ENCODE data around the gene CST9. TPM values are rescaled to one million over a fixed set of nuclear protein-coding genes. Genes with fewer than 3 reads are reported as not detected.

The CST9 gene
- total RNA-seq, 1 experiment from 2014 or later, result not detected

- Histone ChIP-seq H3K27me3 (ENCODE audit: control insufficient read depth, insufficient read depth, low read length) (peaks cover 4% of the 10 kb centered on the region; the same call in 1 of the 2 replicates), H3K4me3 (ENCODE audit: insufficient read depth, low read depth, low read length) (no peak overlapping the region), H3K36me3 (replicated peaks; ENCODE audit: control insufficient read depth, insufficient read depth, low read length) (no peaks in the 10 kb centered on the region; the same call in 1 of the 2 replicates)
- no peak for DNase-seq
Observed at GRCh38 chr20:23632711-23633573, 27.2 kb upstream of the CST9 start.

- H3K4me3 ChIP-seq (ENCODE audit: insufficient read depth, low read depth, low read length), result no peak overlapping the region
Observed at GRCh38 chr20:23631981-23632710, 26.4 kb upstream of the CST9 start.

GRCh38 chr20:23631226-23631822 is 25.6 kb upstream of the CST9 start:
- no peak overlapping the region for H3K4me3 ChIP-seq (ENCODE audit: insufficient read depth, low read depth, low read length)
- H3K27me3 ChIP-seq (ENCODE audit: control insufficient read depth, insufficient read depth, low read length), result peaks cover 2% of the 10 kb centered on the region; the same call in 1 of the 2 replicates
- no peaks in the 10 kb centered on the region; the same call in 1 of the 2 replicates for H3K36me3 ChIP-seq (replicated peaks; ENCODE audit: control insufficient read depth, insufficient read depth, low read length)
- no peak for DNase-seq

More at GRCh38 chr20:23631981-23632710, 26.4 kb upstream of the CST9 start:
- DNase-seq, result no peak
- Histone ChIP-seq H3K36me3 (replicated peaks; ENCODE audit: control insufficient read depth, insufficient read depth, low read length) (no peaks in the 10 kb centered on the region; the same call in 1 of the 2 replicates), H3K27me3 (ENCODE audit: control insufficient read depth, insufficient read depth, low read length) (peaks cover 4% of the 10 kb centered on the region; the same call in 1 of the 2 replicates)

GRCh38 chr20:23630392-23630849 is 24.7 kb upstream of the CST9 start:
- no peaks in the 10 kb centered on the region for H3K27me3 ChIP-seq (ENCODE audit: control insufficient read depth, insufficient read depth, low read length)
- no peak overlapping the region for H3K4me3 ChIP-seq (ENCODE audit: insufficient read depth, low read depth, low read length)
- H3K36me3 ChIP-seq (replicated peaks; ENCODE audit: control insufficient read depth, insufficient read depth, low read length), result no peaks in the 10 kb centered on the region; the same call in 1 of the 2 replicates
- DNase-seq, result no peak

- no peaks in the 10 kb centered on the region; the same call in 1 of the 2 replicates for H3K36me3 ChIP-seq (replicated peaks; ENCODE audit: control insufficient read depth, insufficient read depth, low read length)
- H3K4me3 ChIP-seq (ENCODE audit: insufficient read depth, low read depth, low read length), result no peak overlapping the region
- DNase-seq, result no peak
Observed at GRCh38 chr20:23629542-23630391, 24.1 kb upstream of the CST9 start.

GRCh38 chr20:23629017-23629541 is 23.4 kb upstream of the CST9 start:
- Histone ChIP-seq H3K27me3 (ENCODE audit: control insufficient read depth, insufficient read depth, low read length) (no peaks in the 10 kb centered on the region), H3K4me3 (ENCODE audit: insufficient read depth, low read depth, low read length) (no peak overlapping the region), H3K36me3 (replicated peaks; ENCODE audit: control insufficient read depth, insufficient read depth, low read length) (no peaks in the 10 kb centered on the region; the same call in 1 of the 2 replicates)
- no peak for DNase-seq

More at GRCh38 chr20:23629542-23630391, 24.1 kb upstream of the CST9 start:
- no peaks in the 10 kb centered on the region for H3K27me3 ChIP-seq (ENCODE audit: control insufficient read depth, insufficient read depth, low read length)

- H3K36me3 ChIP-seq (replicated peaks; ENCODE audit: control insufficient read depth, insufficient read depth, low read length), result no peaks in the 10 kb centered on the region; the same call in 1 of the 2 replicates
- H3K4me3 ChIP-seq (ENCODE audit: insufficient read depth, low read depth, low read length), result no peak overlapping the region
- no peak for DNase-seq
- no peaks in the 10 kb centered on the region for H3K27me3 ChIP-seq (ENCODE audit: control insufficient read depth, insufficient read depth, low read length)
Observed at GRCh38 chr20:23628402-23629016, 22.8 kb upstream of the CST9 start.

- Histone ChIP-seq H3K27me3 (ENCODE audit: control insufficient read depth, insufficient read depth, low read length) (no peaks in the 10 kb centered on the region), H3K36me3 (replicated peaks; ENCODE audit: control insufficient read depth, insufficient read depth, low read length) (no peaks in the 10 kb centered on the region), H3K4me3 (ENCODE audit: insufficient read depth, low read depth, low read length) (no peak overlapping the region)
- no peak for DNase-seq
Observed at GRCh38 chr20:23627501-23627900, 21.8 kb upstream of the CST9 start.

GRCh38 chr20:23626040-23626620 is 20.4 kb upstream of the CST9 start:
- Histone ChIP-seq H3K27me3 (ENCODE audit: control insufficient read depth, insufficient read depth, low read length) (no peaks in the 10 kb centered on the region), H3K36me3 (replicated peaks; ENCODE audit: control insufficient read depth, insufficient read depth, low read length) (no peaks in the 10 kb centered on the region), H3K4me3 (ENCODE audit: insufficient read depth, low read depth, low read length) (no peak overlapping the region)
- no peak for DNase-seq

- Histone ChIP-seq H3K4me3 (ENCODE audit: insufficient read depth, low read depth, low read length) (no peak overlapping the region), H3K27me3 (ENCODE audit: control insufficient read depth, insufficient read depth, low read length) (no peaks in the 10 kb centered on the region), H3K36me3 (replicated peaks; ENCODE audit: control insufficient read depth, insufficient read depth, low read length) (no peaks in the 10 kb centered on the region)
- no peak for DNase-seq
Observed at GRCh38 chr20:23625236-23625964, 19.7 kb upstream of the CST9 start.

- Histone ChIP-seq H3K36me3 (replicated peaks; ENCODE audit: control insufficient read depth, insufficient read depth, low read length) (no peaks in the 10 kb centered on the region), H3K4me3 (ENCODE audit: insufficient read depth, low read depth, low read length) (no peak overlapping the region), H3K27me3 (ENCODE audit: control insufficient read depth, insufficient read depth, low read length) (no peaks in the 10 kb centered on the region)
- DNase-seq, result no peak
Observed at GRCh38 chr20:23624324-23624691, 18.6 kb upstream of the CST9 start.

GRCh38 chr20:23623666-23624323 is 18.1 kb upstream of the CST9 start:
- Histone ChIP-seq H3K4me3 (ENCODE audit: insufficient read depth, low read depth, low read length) (no peak overlapping the region), H3K27me3 (ENCODE audit: control insufficient read depth, insufficient read depth, low read length) (no peaks in the 10 kb centered on the region), H3K36me3 (replicated peaks; ENCODE audit: control insufficient read depth, insufficient read depth, low read length) (no peaks in the 10 kb centered on the region)
- DNase-seq, result no peak
